A549 (cell line): ENCODE measurements around the gene PROX2. TPM values are rescaled to one million over a fixed set of nuclear protein-coding genes. Genes with fewer than 3 reads are reported as not detected.

Experiments used
- ATAC-seq, 2 experiments: fragments of 200-7000 bp in 1 of 2; fragments of >200 bp in 1 of 2; cut with Nextera tagmentation in 1 of 2; cut with Tn5 transposase in 1 of 2; 3 replicates each; pipeline versions ENCODE4 v1.8.0 to v1.9.1; 2018 to 2020; ENCODE audit warnings: mild to moderate bottlenecking in 1 of 2, moderate library complexity in 1 of 2
- CTCF ChIA-PET: fragments of 300-600 bp; sonication (Branson Sonifier 250); formaldehyde crosslinking; extraction: SDS; loops from one replicate; lab custom pipeline; 2021; ENCODE audit warnings: antibody characterized with exemption, inconsistent platforms; lab: Yijun Ruan, JAX
- POLR2A ChIA-PET: fragments of 350-600 bp; formaldehyde crosslinking; extraction: SDS; loops from one replicate; lab custom pipeline; 2021; ENCODE audit warnings: antibody characterized with exemption, inconsistent platforms; lab: Yijun Ruan, JAX
- DNase-seq, 2 experiments: peaks; one replicate each; pipeline versions ENCODE4 v3.0.0 to v3.0.0-alpha.2; 2011 to 2016; ENCODE audit warnings: low read depth in 1 of 2, low spot score in 1 of 2
- FAIRE-seq: peaks from 2 replicates; lab custom pipeline; 2011; peaks lifted over from hg19 to GRCh38; lab: Jason Lieb, UNC
- H3K27ac ChIP-seq, 2 experiments: fragments of >200 bp; sonication (Bioruptor Twin); formaldehyde crosslinking; 3 replicates each; pipeline ENCODE4 v1.5.1; 2016 to 2017
- H3K4me1 ChIP-seq: fragments of >200 bp; sonication (Bioruptor Twin); formaldehyde crosslinking; 3 replicates; pipeline ENCODE4 v1.6.1; 2016
- H3K4me2 ChIP-seq: fragments of >200 bp; sonication (Bioruptor Twin); formaldehyde crosslinking; 3 replicates; pipeline ENCODE4 v1.6.1; 2016
- H3K4me3 ChIP-seq: fragments of >200 bp; sonication (Bioruptor Twin); formaldehyde crosslinking; 3 replicates; pipeline ENCODE4 v1.5.1; 2016
- H3K9me3 ChIP-seq: fragments of >200 bp; sonication (Bioruptor Twin); formaldehyde crosslinking; 3 replicates; pipeline ENCODE4 v1.6.1; 2016
- ATOH8 ChIP-seq: fragments of 250-450 bp; sonication (Bioruptor Pico); IDR thresholded peaks from 2 replicates; pipeline ENCODE4 v1.5.0; 2020; ENCODE audit warnings: low read depth, mild to moderate bottlenecking, moderate library complexity
- BHLHE40 ChIP-seq: IDR thresholded peaks from 2 replicates; pipeline ENCODE4 v1.6.1; 2012; ENCODE audit warnings: low read depth, low read length, inconsistent platforms
- CBX8 ChIP-seq: fragments of 200-600 bp; sonication (generic); IDR thresholded peaks from 2 replicates; pipeline ENCODE4 v1.6.1; 2016
- CEBPB ChIP-seq, 2 experiments: fragments of >200 bp in 1 of 2; sonication (Bioruptor Twin) in 1 of 2; formaldehyde crosslinking in 1 of 2; IDR thresholded peaks; 2 replicates each; pipeline ENCODE4 v1.6.1; 2012 to 2016
- E2F6 ChIP-seq: IDR thresholded peaks from 2 replicates; pipeline ENCODE4 v1.6.1; 2012; ENCODE audit warnings: low read depth, borderline replicate concordance
- EHMT2 ChIP-seq: fragments of 200-600 bp; sonication (generic); IDR thresholded peaks from 2 replicates; pipeline ENCODE4 v1.6.1; 2016; ENCODE audit warnings: antibody characterized with exemption, low read depth, mild to moderate bottlenecking, moderate library complexity
- EP300 ChIP-seq, 2 experiments: fragments of >200 bp; sonication (Bioruptor Twin); formaldehyde crosslinking; IDR thresholded peaks; 2 replicates in 1 of 2; 3 replicates in 1 of 2; pipeline ENCODE4 v1.6.1; 2016 to 2017
- FOSB ChIP-seq: fragments of 250-450 bp; sonication (Bioruptor Pico); IDR thresholded peaks from 2 replicates; pipeline ENCODE4 v1.5.0; 2020; ENCODE audit warnings: mild to moderate bottlenecking, moderate library complexity
- GATA3 ChIP-seq: IDR thresholded peaks from 2 replicates; pipeline ENCODE4 v1.6.1; 2012; ENCODE audit warnings: borderline replicate concordance
- HDAC2 ChIP-seq: fragments of 200-600 bp; sonication (generic); IDR thresholded peaks from 2 replicates; pipeline ENCODE4 v1.6.1; 2016
- HMGXB4 ChIP-seq: fragments of 250-450 bp; sonication (Bioruptor Pico); IDR thresholded peaks from 2 replicates; pipeline ENCODE4 v1.5.0; 2021; ENCODE audit warnings: mild to moderate bottlenecking, moderate library complexity, borderline replicate concordance
- HOXA7 ChIP-seq: fragments of 250-450 bp; sonication (Bioruptor Pico); IDR thresholded peaks from 2 replicates; pipeline ENCODE4 v1.5.0; 2020; ENCODE audit warnings: mild to moderate bottlenecking, moderate library complexity
- HOXB13 ChIP-seq: fragments of 250-450 bp; sonication (Bioruptor Pico); IDR thresholded peaks from 2 replicates; pipeline ENCODE4 v1.5.0; 2020; ENCODE audit warnings: low read depth, mild to moderate bottlenecking, moderate library complexity
- JUN ChIP-seq, 2 experiments: fragments of >200 bp; sonication (Bioruptor Twin); formaldehyde crosslinking; IDR thresholded peaks; 2 replicates in 1 of 2; 3 replicates in 1 of 2; pipeline ENCODE4 v1.6.1; 2016 to 2017
- KDM1A ChIP-seq: fragments of 200-600 bp; sonication (generic); IDR thresholded peaks from 2 replicates; pipeline ENCODE4 v1.6.1; 2016; ENCODE audit warnings: low read depth, mild to moderate bottlenecking
- KDM5A ChIP-seq: fragments of 200-600 bp; sonication (generic); IDR thresholded peaks from 2 replicates; pipeline ENCODE4 v1.6.1; 2016; ENCODE audit warnings: antibody characterized with exemption, mild to moderate bottlenecking
- PHF8 ChIP-seq: fragments of 200-600 bp; sonication (generic); IDR thresholded peaks from 2 replicates; pipeline ENCODE4 v1.6.1; 2016; ENCODE audit warnings: low read depth, mild to moderate bottlenecking, antibody characterized with exemption, moderate library complexity, borderline replicate concordance
- POLR2A ChIP-seq: IDR thresholded peaks from 2 replicates; pipeline ENCODE4 v1.6.1; 2012; ENCODE audit warnings: mild to moderate bottlenecking, low read length
- RARB ChIP-seq: fragments of 250-450 bp; sonication (Bioruptor Pico); IDR thresholded peaks from 2 replicates; pipeline ENCODE4 v1.8.0; 2021; ENCODE audit warnings: mild to moderate bottlenecking, moderate library complexity
- RCOR1 ChIP-seq: fragments of 150-350 bp; IDR thresholded peaks from 2 replicates; pipeline ENCODE4 v1.6.1; 2014; ENCODE audit warnings: antibody characterized with exemption, low read length, low read depth
- REST ChIP-seq: fragments of 200-600 bp; sonication (generic); IDR thresholded peaks from 2 replicates; pipeline ENCODE4 v1.6.1; 2016; ENCODE audit warnings: antibody characterized with exemption, mild to moderate bottlenecking, moderate library complexity
- RFX5 ChIP-seq: fragments of 450-650 bp; IDR thresholded peaks from 2 replicates; pipeline ENCODE4 v1.7.1; 2014; ENCODE audit warnings: antibody characterized with exemption, mild to moderate bottlenecking, moderate library complexity
- SMC3 ChIP-seq: fragments of >200 bp; sonication (Bioruptor Twin); formaldehyde crosslinking; IDR thresholded peaks from 3 replicates; pipeline ENCODE4 v1.6.1; 2018; ENCODE audit warnings: inconsistent platforms
- TP53 ChIP-seq: fragments of 250-450 bp; sonication (Bioruptor Pico); IDR thresholded peaks from 2 replicates; pipeline ENCODE4 v1.5.0; 2021; ENCODE audit warnings: mild to moderate bottlenecking, moderate library complexity
- USF2 ChIP-seq: fragments of 450-650 bp; IDR thresholded peaks from 2 replicates; pipeline ENCODE4 v1.6.1; 2014; ENCODE audit warnings: antibody characterized with exemption
- ZC3H11A ChIP-seq: fragments of 450-650 bp; IDR thresholded peaks from 2 replicates; pipeline ENCODE4 v1.6.1; 2014; ENCODE audit warnings: antibody characterized with exemption, mild to moderate bottlenecking
- ZFP36 ChIP-seq: fragments of 450-650 bp; IDR thresholded peaks from 2 replicates; pipeline ENCODE4 v1.6.1; 2014; ENCODE audit warnings: borderline replicate concordance; ENCODE audit not compliant: partially characterized antibody
- WGBS: methylation state at CpG from one replicate; pipeline ENCODE4 v1.1.6; 2017; ENCODE audit errors: missing lambda C conversion rate; 5-methylcytosine and 5-hydroxymethylcytosine counted together
- polyA plus RNA-seq, 4 experiments: library from polyadenylated mRNA; depleted of rRNA in 3 of 4; stranded (reverse); fragments of >200 nt; fragmentation: RNase III in 1 of 4; extraction: RNeasy Plus Mini Kit Qiagen cat#74134 plus additional on column Dnase treatment in 1 of 4; gene quantifications; 2 replicates in 3 of 4; 3 replicates in 1 of 4; pipeline ENCODE4 v1.2.3, GENCODE V29; 2011 to 2017

Gene PROX2
- polyA plus RNA-seq, 2 of the 4 experiments (the other 2 are of a cell fraction): not detected

GRCh38 chr14:74902941-74903705 lies 27.2 kb upstream of the PROX2 start:
- Histone ChIP-seq H3K4me1 (no peaks in the 10 kb centered on the region; the same call in 2 of the 3 replicates), H3K27ac (no peak overlapping the region), H3K9me3 (no peaks in the 10 kb centered on the region), H3K4me2 (no peak overlapping the region)
- ATAC-seq (no peak), DNase-seq (no peak)
- CTCF ChIA-PET: interaction anchor here (0.6 to 15.6 kb wide), 3 partner anchors 4 to 459 kb away, joined by 3 to 173 read pairs (median 173); no protein-coding TSS in a partner anchor
- no peak for TF ChIP-seq FOSB (CRISPR knock-in tag)
- TF ChIP-seq TP53 (CRISPR knock-in tag): no peak
- TF ChIP-seq RCOR1: no peak
- no peak for TF ChIP-seq EHMT2
- no peak for TF ChIP-seq JUN (IDR thresholded peaks at IDR 0.05)
- TF ChIP-seq KDM5A: no peak
- TF ChIP-seq REST: no peak
- no peak for TF ChIP-seq ZC3H11A
- no peak for TF ChIP-seq HOXB13
- TF ChIP-seq, all 56 proteins: peak for 0
- FAIRE-seq: no peak
- H3K4me3 ChIP-seq: no peak overlapping the region
- WGBS: 75% methylated on average over 10 of the region's 10 CpGs
- POLR2A ChIA-PET: no interaction called here

GRCh38 chr14:74898694-74899093 lies 22.7 kb upstream of the PROX2 start:
- WGBS: 88% methylated on average over 5 of the region's 5 CpGs
- Histone ChIP-seq H3K4me1 (no peaks in the 10 kb centered on the region), H3K4me3 (no peak overlapping the region), H3K4me2 (no peak overlapping the region), H3K9me3 (no peaks in the 10 kb centered on the region), H3K27ac (no peak overlapping the region)
- no peak for DNase-seq
- TF ChIP-seq PHF8 (no peak), TP53 (CRISPR knock-in tag) (no peak), POLR2A (no peak), HMGXB4 (CRISPR knock-in tag) (no peak), USF2 (no peak), RFX5 (no peak), HDAC2 (no peak), KDM1A (no peak), CBX8 (no peak), SMC3 (no peak), RARB (no peak), BHLHE40 (no peak), HOXA7 (CRISPR knock-in tag) (no peak), CEBPB (IDR thresholded peaks at IDR 0.05) (no peak), EP300 (IDR thresholded peaks at IDR 0.05) (no peak), ATOH8 (CRISPR knock-in tag) (no peak), GATA3 (no peak), E2F6 (no peak), ZFP36 (no peak)
- no peak for ATAC-seq
- FAIRE-seq: no peak
- POLR2A ChIA-PET: interaction anchor here (1.1 kb wide), 1 partner anchor 105 kb away, joined by 3 read pairs; the partner anchor contains the start of gene EIF2B2
- CTCF ChIA-PET: interaction anchor here (0.7 to 15.6 kb wide), 4 partner anchors 9 to 190 kb away, joined by 3 to 173 read pairs (median 20); no protein-coding TSS in a partner anchor
